Trophoblast cell (in vitro differentiated cells and primary cell): ENCODE results near the gene CYTH4.

ENCODE experiments used
- DNase-seq, 2 donors: peaks; one replicate each; pipeline ENCODE4 v3.0.0-alpha.2; 2016
- H2AFZ ChIP-seq: 2 replicates; pipeline ENCODE4 v1.6.1; 2013; ENCODE audit warnings: low read length, moderate library complexity, mild to moderate bottlenecking; ENCODE audit not compliant: insufficient read depth, poor library complexity
- H2AK5ac ChIP-seq: 2 replicates; pipeline ENCODE4 v1.6.1; 2013; ENCODE audit warnings: mild to moderate bottlenecking, low read length
- H2BK120ac ChIP-seq: 2 replicates; pipeline ENCODE4 v1.6.1; 2013; ENCODE audit warnings: low read length, mild to moderate bottlenecking, moderate library complexity; ENCODE audit not compliant: insufficient read depth, poor library complexity
- H2BK12ac ChIP-seq: 2 replicates; pipeline ENCODE4 v1.6.1; 2013; ENCODE audit warnings: mild to moderate bottlenecking, low read length, moderate library complexity
- H2BK5ac ChIP-seq: 2 replicates; pipeline ENCODE4 v1.6.1; 2013; ENCODE audit warnings: low read length, low read depth, moderate library complexity, mild to moderate bottlenecking; ENCODE audit not compliant: poor library complexity
- H3K14ac ChIP-seq: 2 replicates; pipeline ENCODE4 v1.6.1; 2013; ENCODE audit warnings: mild to moderate bottlenecking, low read length
- H3K18ac ChIP-seq: 2 replicates; pipeline ENCODE4 v1.6.1; 2013; ENCODE audit warnings: mild to moderate bottlenecking, low read length
- H3K23ac ChIP-seq: 2 replicates; pipeline ENCODE4 v1.6.1; 2013; ENCODE audit warnings: low read length
- H3K27ac ChIP-seq: 2 replicates; pipeline ENCODE4 v1.5.1; 2013; ENCODE audit warnings: low read depth, mild to moderate bottlenecking, inconsistent platforms, low read length, moderate library complexity
- H3K27me3 ChIP-seq: 2 replicates; pipeline ENCODE4 v1.6.1; 2013; ENCODE audit warnings: inconsistent platforms, mild to moderate bottlenecking, low read length, moderate library complexity; ENCODE audit not compliant: insufficient read depth
- H3K36me3 ChIP-seq, 2 experiments: 1 replicate in 1 of 2; 2 replicates in 1 of 2; pipeline ENCODE4 v1.6.1; 2013; ENCODE audit warnings: low read length in 2 of 2, mild to moderate bottlenecking in 2 of 2, moderate library complexity in 1 of 2; ENCODE audit not compliant: insufficient read depth in 2 of 2, control insufficient read depth in 1 of 2
- H3K4ac ChIP-seq: 2 replicates; pipeline ENCODE4 v1.6.1; 2013; ENCODE audit warnings: low read depth, mild to moderate bottlenecking, low read length, moderate library complexity
- H3K4me1 ChIP-seq, 2 experiments: 1 replicate in 1 of 2; 2 replicates in 1 of 2; pipeline ENCODE4 v1.6.1; 2013; ENCODE audit warnings: low read length in 2 of 2, mild to moderate bottlenecking in 2 of 2, moderate library complexity in 1 of 2; ENCODE audit not compliant: insufficient read depth in 2 of 2, control insufficient read depth in 1 of 2
- H3K4me2 ChIP-seq: 2 replicates; pipeline ENCODE4 v1.6.1; 2013; ENCODE audit warnings: inconsistent platforms, mild to moderate bottlenecking, low read length, moderate library complexity
- H3K4me3 ChIP-seq: 2 replicates; pipeline ENCODE4 v1.5.1; 2013; ENCODE audit warnings: mild to moderate bottlenecking, low read depth, low read length, inconsistent platforms
- H3K79me1 ChIP-seq: one replicate; pipeline ENCODE4 v1.6.1; 2013; ENCODE audit warnings: low read length
- H3K79me2 ChIP-seq: 2 replicates; pipeline ENCODE4 v1.6.1; 2013; ENCODE audit warnings: low read length, mild to moderate bottlenecking; ENCODE audit not compliant: control insufficient read depth, insufficient read depth, poor library complexity
- H3K9ac ChIP-seq: 2 replicates; pipeline ENCODE4 v1.6.1; 2013; ENCODE audit warnings: mild to moderate bottlenecking, low read length
- H3K9me3 ChIP-seq: 2 replicates; pipeline ENCODE4 v1.6.1; 2013; ENCODE audit warnings: low read depth, mild to moderate bottlenecking, control low read depth, inconsistent platforms, low read length; ENCODE audit not compliant: insufficient read depth
- H4K12ac ChIP-seq: 2 replicates; pipeline ENCODE4 v1.6.1; 2013; ENCODE audit warnings: low read depth, mild to moderate bottlenecking, low read length, moderate library complexity
- H4K8ac ChIP-seq: 2 replicates; pipeline ENCODE4 v1.6.1; 2013; ENCODE audit warnings: low read depth, mild to moderate bottlenecking, low read length, moderate library complexity
- H4K91ac ChIP-seq: one replicate; pipeline ENCODE4 v1.6.1; 2013; ENCODE audit warnings: low read depth, mild to moderate bottlenecking, low read length, moderate library complexity
- WGBS: extraction: QIAGEN DNeasy Blood & Tissue Kit; methylation state at CpG from one replicate; pipeline ENCODE4 v1.1.7; 2013; ENCODE audit warnings: missing lambda C conversion rate; ENCODE audit not compliant: insufficient read length, insufficient coverage; ENCODE audit errors: extremely low coverage; 5-methylcytosine and 5-hydroxymethylcytosine counted together

The CYTH4 gene

GRCh38 chr22:37244114-37244921 is 38.0 kb upstream of the CYTH4 start, which contains the start of gene RAC2:
RAC2 (minus strand) TSS chr22:37244269; CDS start chr22:37244148, 121 bp downstream.
- H3K9me3 ChIP-seq = no peaks in the 10 kb centered on the region
- H3K27ac ChIP-seq = no peak within 1 kb of the TSS
- H3K4ac ChIP-seq = no peak within 1 kb of the TSS
- H3K36me3 ChIP-seq = no peaks in the 10 kb centered on the region
- no peak within 1 kb of the TSS for H3K9ac ChIP-seq
- H2AFZ ChIP-seq = no peak within 1 kb of the TSS
- no peak within 1 kb of the TSS for H3K18ac ChIP-seq
- no peak within 1 kb of the TSS for H2BK120ac ChIP-seq
- H3K4me1 ChIP-seq = peaks cover 0 to 9% of the 10 kb centered on the region in 2 experiments
- H3K27me3 ChIP-seq = no peaks in the 10 kb centered on the region
- no peak within 1 kb of the TSS for H2BK12ac ChIP-seq
- no peaks in the 10 kb centered on the region for H3K79me1 ChIP-seq
- H4K12ac ChIP-seq = no peak within 1 kb of the TSS
- no peak for DNase-seq
- no peak within 1 kb of the TSS for H2BK5ac ChIP-seq
- H3K23ac ChIP-seq = no peak within 1 kb of the TSS
- no peaks in the 10 kb centered on the region for H3K79me2 ChIP-seq
- H2AK5ac ChIP-seq = no peak within 1 kb of the TSS
- H3K4me3 ChIP-seq = no peak within 1 kb of the TSS
- WGBS = no CpG with 5 or more reads among the region's 23 CpGs
- H4K91ac ChIP-seq = no peak within 1 kb of the TSS
- H3K14ac ChIP-seq = peak within 1 kb of the TSS; percentile 22
- H3K4me2 ChIP-seq = no peak within 1 kb of the TSS
- H4K8ac ChIP-seq = peak within 1 kb of the TSS; percentile 17

GRCh38 chr22:37244922-37245722 is 37.2 kb upstream of the CYTH4 start:
- no peak overlapping the region for H2AFZ ChIP-seq
- no peak overlapping the region for H3K18ac ChIP-seq
- no peak overlapping the region for H2AK5ac ChIP-seq
- H2BK120ac ChIP-seq = no peak overlapping the region
- no peak overlapping the region for H4K8ac ChIP-seq
- H3K9ac ChIP-seq = no peak overlapping the region
- H3K9me3 ChIP-seq = no peaks in the 10 kb centered on the region
- H2BK12ac ChIP-seq = no peak overlapping the region
- H3K4me2 ChIP-seq = no peak overlapping the region
- H3K4me1 ChIP-seq = peaks cover 0 to 9% of the 10 kb centered on the region in 2 experiments
- no peak for DNase-seq
- H2BK5ac ChIP-seq = no peak overlapping the region
- no CpG with 5 or more reads among the region's 22 CpGs for WGBS
- H3K23ac ChIP-seq = no peak overlapping the region
- H3K14ac ChIP-seq = no peak overlapping the region
- no peaks in the 10 kb centered on the region for H3K79me1 ChIP-seq
- H3K27me3 ChIP-seq = no peaks in the 10 kb centered on the region
- H3K79me2 ChIP-seq = no peaks in the 10 kb centered on the region
- H4K12ac ChIP-seq = no peak overlapping the region
- no peak overlapping the region for H3K4me3 ChIP-seq
- no peak overlapping the region for H4K91ac ChIP-seq
- H3K27ac ChIP-seq = no peak overlapping the region
- H3K36me3 ChIP-seq = no peaks in the 10 kb centered on the region
- no peak overlapping the region for H3K4ac ChIP-seq

- no peak for DNase-seq
- Histone ChIP-seq H3K4me1 (peaks cover 0 to 9% of the 10 kb centered on the region in 2 experiments), H4K8ac (no peak overlapping the region), H3K79me1 (no peaks in the 10 kb centered on the region), H3K4ac (no peak overlapping the region), H3K4me2 (no peak overlapping the region), H3K79me2 (no peaks in the 10 kb centered on the region), H2AFZ (no peak overlapping the region), H2BK120ac (no peak overlapping the region), H2BK5ac (no peak overlapping the region), H3K27ac (no peak overlapping the region), H3K27me3 (no peaks in the 10 kb centered on the region), H2AK5ac (no peak overlapping the region), H3K23ac (no peak overlapping the region), H3K9me3 (no peaks in the 10 kb centered on the region), H3K18ac (no peak overlapping the region), H2BK12ac (no peak overlapping the region), H3K14ac (no peak overlapping the region), H3K36me3 (no peaks in the 10 kb centered on the region), H4K91ac (no peak overlapping the region), H3K4me3 (no peak overlapping the region), H3K9ac (no peak overlapping the region), H4K12ac (no peak overlapping the region)
- no CpG with 5 or more reads among the region's 6 CpGs for WGBS
Observed at GRCh38 chr22:37245740-37246139, 36.6 kb upstream of the CYTH4 start.

GRCh38 chr22:37248251-37248650 is 34.1 kb upstream of the CYTH4 start:
- no peak overlapping the region for H2AK5ac ChIP-seq
- H3K23ac ChIP-seq = no peak overlapping the region
- no peak overlapping the region for H3K27ac ChIP-seq
- no peak overlapping the region for H2AFZ ChIP-seq
- H3K4me2 ChIP-seq = no peak overlapping the region
- no peak overlapping the region for H4K91ac ChIP-seq
- H2BK120ac ChIP-seq = no peak overlapping the region
- H4K8ac ChIP-seq = no peak overlapping the region
- H3K36me3 ChIP-seq = no peaks in the 10 kb centered on the region
- no peaks in the 10 kb centered on the region for H3K9me3 ChIP-seq
- DNase-seq = no peak
- H3K4me3 ChIP-seq = no peak overlapping the region
- no peak overlapping the region for H3K9ac ChIP-seq
- no peaks in the 10 kb centered on the region for H3K79me2 ChIP-seq
- no peak overlapping the region for H2BK12ac ChIP-seq
- no peak overlapping the region for H2BK5ac ChIP-seq
- no peaks in the 10 kb centered on the region for H3K79me1 ChIP-seq
- H3K27me3 ChIP-seq = no peaks in the 10 kb centered on the region
- no peak overlapping the region for H3K4ac ChIP-seq
- no CpG with 5 or more reads among the region's 6 CpGs for WGBS
- H3K18ac ChIP-seq = no peak overlapping the region
- H3K4me1 ChIP-seq = peaks cover 0 to 5% of the 10 kb centered on the region in 2 experiments
- no peak overlapping the region for H3K14ac ChIP-seq
- no peak overlapping the region for H4K12ac ChIP-seq
